ENCODE data around the gene RAB41. TPM values are rescaled to one million over a fixed set of nuclear protein-coding genes. Genes with fewer than 3 reads are reported as not detected.
"Not testable (repeated sequence)": the region's sequence is repeated elsewhere in the genome, so short reads cannot be mapped to it uniquely, and the experiment has no call there.

The RAB41 gene
- total RNA-seq, 2 experiments from 2014 or later, result not detected

- Mint-ChIP-seq H3K4me3 (no peak overlapping the region), H3K4me1 (ENCODE audit: low read depth) (peaks cover 27% of the 10 kb centered on the region), H3K9me3 (ENCODE audit: insufficient read depth) (no peaks in the 10 kb centered on the region), H3K27me3 (ENCODE audit: low read depth) (no peaks in the 10 kb centered on the region), H3K27ac (no peak overlapping the region), H3K36me3 (ENCODE audit: low read depth) (peaks cover 33% of the 10 kb centered on the region)
- ChIA-PET CTCF (no interaction called here), POLR2A (interaction anchor here (0.6 kb wide), 2 partner anchors 40 to 306 kb away, joined by 3 to 5 read pairs; no protein-coding TSS in a partner anchor)
- ATAC-seq (no peak), DNase-seq (no peak)
These were observed 11.6 kb downstream of the RAB41 start for GRCh38 chrX:70293621-70294020.

DNA sequence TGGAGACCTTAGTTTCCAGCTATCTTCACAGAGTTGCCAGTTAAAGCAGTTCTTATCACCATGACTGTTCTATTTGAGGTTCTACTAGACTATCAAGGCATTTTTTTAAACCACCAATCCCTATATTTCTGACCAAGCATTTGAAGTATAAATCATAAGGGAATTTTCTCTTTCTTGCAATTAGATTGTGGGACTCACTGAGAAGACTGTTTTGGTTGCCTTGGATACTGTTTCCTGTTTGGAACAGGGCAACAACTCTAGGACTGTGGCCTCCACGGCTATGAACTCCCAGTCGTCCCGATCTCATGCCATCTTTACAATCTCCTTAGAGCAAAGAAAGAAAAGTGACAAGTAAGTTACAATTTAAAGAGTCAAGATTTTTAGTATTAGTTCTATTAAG lies 19.7 kb downstream of the RAB41 start:
- ChIA-PET CTCF (no interaction called here), POLR2A (no interaction called here)
- Mint-ChIP-seq H3K27ac (no peak overlapping the region), H3K4me3 (no peak overlapping the region), H3K36me3 (ENCODE audit: low read depth) (peaks cover 56% of the 10 kb centered on the region), H3K9me3 (ENCODE audit: insufficient read depth) (no peaks in the 10 kb centered on the region), H3K27me3 (ENCODE audit: low read depth) (no peaks in the 10 kb centered on the region), H3K4me1 (ENCODE audit: low read depth) (no peaks in the 10 kb centered on the region)
- ATAC-seq (no peak), DNase-seq (no peak)

GRCh38 chrX:70313503-70313902 lies 31.5 kb downstream of the RAB41 start:
- Mint-ChIP-seq H3K4me3 (no peak overlapping the region), H3K9me3 (ENCODE audit: insufficient read depth) (no peaks in the 10 kb centered on the region), H3K4me1 (ENCODE audit: low read depth) (no peaks in the 10 kb centered on the region), H3K36me3 (ENCODE audit: low read depth) (peaks cover 39% of the 10 kb centered on the region), H3K27me3 (ENCODE audit: low read depth) (no peaks in the 10 kb centered on the region), H3K27ac (no peak overlapping the region)
- CTCF ChIA-PET, result no interaction called here
- ATAC-seq (no peak), DNase-seq (no peak)
- POLR2A ChIA-PET, result no interaction called here

- no peak for ATAC-seq
- DNase-seq, result no peak
- Mint-ChIP-seq H3K4me1 (ENCODE audit: low read depth) (no peaks in the 10 kb centered on the region), H3K27me3 (ENCODE audit: low read depth) (no peaks in the 10 kb centered on the region), H3K4me3 (no peak overlapping the region), H3K27ac (no peak overlapping the region), H3K36me3 (ENCODE audit: low read depth) (peaks cover 21% of the 10 kb centered on the region), H3K9me3 (ENCODE audit: insufficient read depth) (no peaks in the 10 kb centered on the region)
- ChIA-PET POLR2A (no interaction called here), CTCF (no interaction called here)
These were observed 40.8 kb downstream of the RAB41 start for GRCh38 chrX:70322784-70323183.

DNA sequence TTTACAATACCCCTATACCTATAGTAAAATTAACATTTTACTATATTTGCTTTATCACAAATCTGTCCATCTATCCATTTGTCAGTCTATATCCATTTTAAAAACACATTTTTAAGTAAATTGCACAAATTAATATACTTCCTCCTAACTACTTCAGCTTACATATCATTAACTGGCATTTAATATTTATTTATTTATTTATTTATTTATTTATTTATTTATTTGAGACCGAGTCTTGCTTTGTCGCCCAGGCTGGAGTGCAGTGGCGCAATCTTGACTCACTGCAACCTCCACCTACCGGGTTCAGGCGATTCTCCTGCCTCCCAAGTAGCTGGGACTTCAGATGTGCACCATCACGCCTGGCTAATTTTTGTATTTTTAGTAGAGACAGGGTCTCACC lies 41.7 kb downstream of the RAB41 start:
- H3K27ac Mint-ChIP-seq; H3K4me1 Mint-ChIP-seq (ENCODE audit: low read depth); DNase-seq; CTCF ChIA-PET; H3K9me3 Mint-ChIP-seq (ENCODE audit: insufficient read depth); POLR2A ChIA-PET; H3K4me3 Mint-ChIP-seq; H3K27me3 Mint-ChIP-seq (ENCODE audit: low read depth); ATAC-seq: not testable (repeated sequence)
- H3K36me3 Mint-ChIP-seq (ENCODE audit: low read depth), result peaks cover 19% of the 10 kb centered on the region

GRCh38 chrX:70324326-70324725 lies 42.4 kb downstream of the RAB41 start:
- no peak overlapping the region for H3K27ac Mint-ChIP-seq
- no peak overlapping the region for H3K4me3 Mint-ChIP-seq
- ChIA-PET POLR2A (no interaction called here), CTCF (no interaction called here)
- H3K36me3 Mint-ChIP-seq (ENCODE audit: low read depth), result peaks cover 19% of the 10 kb centered on the region
- no peak for DNase-seq
- ATAC-seq, result no peak
- no peaks in the 10 kb centered on the region for H3K27me3 Mint-ChIP-seq (ENCODE audit: low read depth)
- H3K4me1 Mint-ChIP-seq (ENCODE audit: low read depth), result no peaks in the 10 kb centered on the region
- no peaks in the 10 kb centered on the region for H3K9me3 Mint-ChIP-seq (ENCODE audit: insufficient read depth)

DNA sequence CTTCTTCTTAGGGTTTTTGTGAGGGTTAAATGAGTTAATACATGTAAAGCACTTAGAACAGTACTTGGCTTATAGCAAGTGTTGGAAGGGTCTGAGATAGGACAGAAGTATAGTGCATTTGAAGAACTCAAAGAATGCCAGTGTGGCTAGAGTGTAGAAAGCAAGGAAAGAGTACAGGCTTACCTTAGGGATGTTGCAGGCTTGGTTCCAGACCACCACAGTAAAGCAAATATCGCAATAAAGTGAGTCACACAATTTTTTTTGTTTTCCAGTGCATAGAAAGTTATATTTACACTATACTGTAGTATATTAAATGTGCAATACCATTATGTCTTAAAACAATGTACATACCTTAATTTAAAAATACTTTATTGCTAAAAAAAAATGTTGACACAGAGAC lies 49.2 kb downstream of the RAB41 start:
- Mint-ChIP-seq H3K9me3 (ENCODE audit: insufficient read depth) (no peaks in the 10 kb centered on the region), H3K27ac (no peak overlapping the region), H3K27me3 (ENCODE audit: low read depth) (no peaks in the 10 kb centered on the region), H3K36me3 (ENCODE audit: low read depth) (peaks cover 42% of the 10 kb centered on the region), H3K4me1 (ENCODE audit: low read depth) (peaks cover 5% of the 10 kb centered on the region), H3K4me3 (no peak overlapping the region)
- ChIA-PET POLR2A (no interaction called here), CTCF (no interaction called here)
- DNase-seq (no peak), ATAC-seq (no peak)

- ATAC-seq (no peak), DNase-seq (no peak)
- POLR2A ChIA-PET, result no interaction called here
- H3K27ac Mint-ChIP-seq, result no peak overlapping the region
- H3K4me1 Mint-ChIP-seq (ENCODE audit: low read depth), result peaks cover 12% of the 10 kb centered on the region
- H3K9me3 Mint-ChIP-seq (ENCODE audit: insufficient read depth), result no peaks in the 10 kb centered on the region
- H3K27me3 Mint-ChIP-seq (ENCODE audit: low read depth), result no peaks in the 10 kb centered on the region
- no peak overlapping the region for H3K4me3 Mint-ChIP-seq
- CTCF ChIA-PET, result no interaction called here
- H3K36me3 Mint-ChIP-seq (ENCODE audit: low read depth), result peaks cover 40% of the 10 kb centered on the region
These were observed 50.6 kb downstream of the RAB41 start for GRCh38 chrX:70332600-70332999.

Other genes starting within 250 kb of the RAB41 start
- not detected for gene AWAT2, start 232.2 kb upstream of the RAB41 start, total RNA-seq
- gene OTUD6A, start 219.7 kb upstream of the RAB41 start, total RNA-seq, result not detected
- 10 to 100 TPM; 44.5 to 45.3 TPM for gene IGBP1, start 148.7 kb upstream of the RAB41 start, total RNA-seq
- gene DGAT2L6, start 104.7 kb upstream of the RAB41 start, total RNA-seq, result not detected
- not detected for gene AWAT1, start 47.5 kb upstream of the RAB41 start, total RNA-seq
- under 1 TPM; 0.21 to 0.45 TPM for gene P2RY4, start 22.0 kb upstream of the RAB41 start, total RNA-seq
- gene ARR3, start 13.8 kb upstream of the RAB41 start, total RNA-seq, result not detected
- gene PDZD11, start 7.8 kb downstream of the RAB41 start, total RNA-seq, result 10 to 100 TPM; 38.7 to 39.7 TPM
- gene KIF4A, start 7.9 kb downstream of the RAB41 start, total RNA-seq, result 10 to 100 TPM; 41.3 to 44.3 TPM
- under 1 TPM; 0.34 to 0.63 TPM for gene GDPD2, start 141.1 kb downstream of the RAB41 start, total RNA-seq
- 10 to 100 TPM; 22.8 to 24.6 TPM for gene DLG3, start 162.7 kb downstream of the RAB41 start, total RNA-seq

All from activated CD8-positive, alpha-beta T cell treated with anti-CD3 and anti-CD28 coated beads, Interleukin-2, amount 10 ng/mL, durations not matched to agents 7 days and 5 days (primary cell).